HepG2 (cell line): ENCODE data around the gene COX15. TPM values are rescaled to one million over a fixed set of nuclear protein-coding genes. Genes with fewer than 3 reads are reported as not detected.

Source experiments
- ATAC-seq: fragments of 200-7000 bp; cut with Tn5 transposase; 3 replicates; pipeline ENCODE4 v1.9.1; 2020; ENCODE audit warnings: mild to moderate bottlenecking, moderate library complexity
- BruUV-seq: library from RNA; stranded (reverse); fragments of 400-500 nt; replicated peaks from 2 replicates; lab custom pipeline; 2021; lab: Mats Ljungman, UMichigan
- CTCF ChIA-PET: fragments of 300-600 bp; formaldehyde crosslinking; extraction: SDS; loops from one replicate; lab custom pipeline; 2021; ENCODE audit warnings: low total read pairs, inconsistent platforms, low intra/inter-chr PET ratio; lab: Yijun Ruan, JAX
- POLR2A ChIA-PET: fragments of 350-600 bp; sonication (Branson Sonifier 250); formaldehyde crosslinking; loops from one replicate; lab custom pipeline; 2020; ENCODE audit warnings: antibody characterized with exemption, inconsistent platforms; lab: Yijun Ruan, JAX
- DNase-seq: peaks from one replicate; pipeline ENCODE4 v3.0.0-alpha.2; 2015; ENCODE audit warnings: low spot score
- FAIRE-seq: peaks from 3 replicates; lab custom pipeline; 2011; peaks lifted over from hg19 to GRCh38; lab: Jason Lieb, UNC
- H2AFZ ChIP-seq: one replicate; pipeline ENCODE4 v1.6.1; 2011; ENCODE audit warnings: low read length, inconsistent platforms
- H3K27ac ChIP-seq: fragments of 300-600 bp; 3 replicates; pipeline ENCODE4 v1.8.0; 2011; ENCODE audit warnings: mixed run types, mild to moderate bottlenecking, mixed read lengths, low read length, inconsistent platforms; ENCODE audit not compliant: insufficient read depth; ENCODE audit errors: extremely low read length
- H3K27me3 ChIP-seq, 2 experiments: fragments of 200-600 bp in 1 of 2; 2 replicates in 1 of 2; 3 replicates in 1 of 2; pipeline versions ENCODE4 v1.6.0 to v1.8.0; 2011; ENCODE audit warnings: low read length in 2 of 2, mild to moderate bottlenecking in 2 of 2, moderate library complexity in 2 of 2, inconsistent platforms in 1 of 2; ENCODE audit not compliant: insufficient read depth in 2 of 2, control insufficient read depth in 1 of 2
- H3K36me3 ChIP-seq, 2 experiments: fragments of 200-600 bp in 1 of 2; replicated peaks in 1 of 2; 2 replicates in 1 of 2; 3 replicates in 1 of 2; pipeline versions ENCODE4 v1.5.1 to v1.8.0; 2011; ENCODE audit warnings: low read length in 2 of 2, inconsistent platforms in 1 of 2; ENCODE audit not compliant: insufficient read depth in 2 of 2, control insufficient read depth in 1 of 2
- H3K4me1 ChIP-seq: 2 replicates; pipeline ENCODE4 v1.5.1; 2012; ENCODE audit warnings: low read length, inconsistent platforms; ENCODE audit not compliant: insufficient read depth
- H3K4me2 ChIP-seq: 2 replicates; pipeline ENCODE4 v1.6.0; 2011; ENCODE audit warnings: low read depth, low read length, inconsistent platforms
- H3K4me3 ChIP-seq, 3 experiments: fragments of 200-600 bp in 1 of 3; sonication (generic), shearing (Covaris generic) in 1 of 3; replicated peaks in 1 of 3; 2 replicates each; pipeline ENCODE4 v1.5.1; 2011 to 2016; ENCODE audit warnings: low read length in 3 of 3, inconsistent platforms in 2 of 3, low read depth in 2 of 3, mild to moderate bottlenecking in 2 of 3, control low read depth in 1 of 3, mixed read lengths in 1 of 3; ENCODE audit not compliant: insufficient read depth in 1 of 3
- H3K79me2 ChIP-seq: one replicate; pipeline ENCODE4 v1.6.1; 2011; ENCODE audit warnings: low read length, inconsistent platforms; ENCODE audit not compliant: insufficient read depth
- H3K9ac ChIP-seq: 2 replicates; pipeline ENCODE4 v1.6.0; 2011; ENCODE audit warnings: mild to moderate bottlenecking, low read depth, low read length, inconsistent platforms; ENCODE audit not compliant: insufficient read depth
- H3K9me3 ChIP-seq: 2 replicates; pipeline ENCODE4 v1.5.1; 2012; ENCODE audit warnings: mild to moderate bottlenecking, low read length
- H4K20me1 ChIP-seq: 2 replicates; pipeline ENCODE4 v1.6.0; 2011; ENCODE audit warnings: inconsistent platforms, mild to moderate bottlenecking, low read length, moderate library complexity; ENCODE audit not compliant: insufficient read depth
- BCL3 ChIP-seq: sonication (generic); formaldehyde crosslinking; IDR thresholded peaks from 2 replicates; pipeline ENCODE4 v1.5.1; 2020; ENCODE audit warnings: mild to moderate bottlenecking, missing genetic modification reagents, moderate library complexity
- CCDC6 ChIP-seq: sonication (generic); formaldehyde crosslinking; IDR thresholded peaks from 2 replicates; pipeline ENCODE4 v1.8.1; 2022; ENCODE audit warnings: mild to moderate bottlenecking, missing genetic modification reagents, moderate library complexity
- FOXK2 ChIP-seq: fragments of 450-650 bp; IDR thresholded peaks from 2 replicates; pipeline ENCODE4 v1.6.1; 2016
- SETDB1 ChIP-seq: sonication (generic); formaldehyde crosslinking; IDR thresholded peaks from 2 replicates; pipeline ENCODE4 v1.5.1; 2020; ENCODE audit warnings: missing genetic modification reagents, mild to moderate bottlenecking, borderline replicate concordance
- SRY ChIP-seq: sonication (generic); formaldehyde crosslinking; IDR thresholded peaks from 2 replicates; pipeline ENCODE4 v1.8.0; 2022; ENCODE audit warnings: mild to moderate bottlenecking, missing genetic modification reagents
- TOPORS ChIP-seq: sonication (generic); formaldehyde crosslinking; IDR thresholded peaks from 2 replicates; pipeline ENCODE4 v1.8.0; 2023; ENCODE audit warnings: mild to moderate bottlenecking, missing genetic modification reagents
- ZNF382 ChIP-seq: sonication (generic); formaldehyde crosslinking; IDR thresholded peaks from 2 replicates; pipeline ENCODE4 v1.5.0; 2020; ENCODE audit warnings: missing genetic modification reagents, mild to moderate bottlenecking, borderline replicate concordance
- ZNF407 ChIP-seq: sonication (generic); formaldehyde crosslinking; IDR thresholded peaks from one replicate; pipeline ENCODE4 v1.5.1; 2020; ENCODE audit warnings: mild to moderate bottlenecking, missing genetic modification reagents; ENCODE audit errors: not compliant biosample characterization
- WGBS: methylation state at CpG from one replicate; pipeline ENCODE4 v1.1.6; 2017; ENCODE audit warnings: low lambda C conversion rate; 5-methylcytosine and 5-hydroxymethylcytosine counted together
- in situ Hi-C: cut with HindIII; loops from 2 replicates; pipeline ENCODE4 v1.10.0; 2017; ENCODE audit warnings: low pct_unique_long_range_greater_than_20kb; ENCODE audit not compliant: extremely low pct_ligation_motif_present
- intact Hi-C: fragments of 100-400 bp; cut with micrococcal nuclease; formaldehyde crosslinking; loops from one replicate; pipeline ENCODE4 v1.10.0; 2022; ENCODE audit not compliant: unreplicated experiment
- polyA plus RNA-seq, 8 experiments: library from polyadenylated mRNA; depleted of rRNA in 3 of 8; stranded (reverse) in 7 of 8; unstranded in 1 of 8; fragments of >200 nt; fragmentation: Illumina TruSeq in 4 of 8; extraction: Trizol in 4 of 8; gene quantifications; 2 replicates each; pipeline versions ENCODE4 v1.2.1 to v1.2.3, GENCODE V29; 2011 to 2016; ENCODE audit warnings: low read depth in 4 of 8, missing spikeins in 1 of 8, mixed read lengths in 1 of 8; ENCODE audit not compliant: insufficient read depth in 1 of 8
- total RNA-seq, 5 experiments: library from RNA; depleted of rRNA; stranded (reverse); fragments of >200 nt; fragmentation: Illumina TruSeq; extraction: Trizol; gene quantifications; 2 replicates each; pipeline ENCODE4 v1.2.3, GENCODE V29; 2016; ENCODE audit warnings: low read depth in 1 of 5

The COX15 gene
- total and polyA plus RNA-seq, 2 of the 13 experiments (the other 11 are each of a cell fraction or from before 2014, with no cell fraction given): 19.2 to 44.7 TPM

GRCh38 chr10:99700649-99701048 is 31.3 kb downstream of the COX15 start:
- Histone ChIP-seq H2AFZ (no peak overlapping the region), H3K27ac (no peak overlapping the region), H3K9ac (no peak overlapping the region), H3K9me3 (no peaks in the 10 kb centered on the region), H3K27me3 (no peaks in the 10 kb centered on the region), H4K20me1 (no peaks in the 10 kb centered on the region), H3K79me2 (no peaks in the 10 kb centered on the region), H3K4me2 (no peak overlapping the region), H3K4me1 (no peaks in the 10 kb centered on the region), H3K36me3 (peaks cover 31 to 82% of the 10 kb centered on the region in 2 experiments), H3K4me3 (no peak overlapping the region)
- POLR2A ChIA-PET: no interaction called here
- ATAC-seq (no peak), DNase-seq (no peak), FAIRE-seq (no peak)
- intact Hi-C loops (no loop called here), in situ Hi-C loops (no loop called here)
- CTCF ChIA-PET: no interaction called here
- WGBS: 100% methylated on average over 4 of the region's 4 CpGs
- BruUV-seq: no TSS peak
- TF ChIP-seq ZNF382 (CRISPR knock-in tag) (no peak), SRY (CRISPR knock-in tag) (no peak), ZNF407 (CRISPR knock-in tag) (no peak), BCL3 (CRISPR knock-in tag) (no peak), FOXK2 (no peak), CCDC6 (no peak), TOPORS (CRISPR knock-in tag) (no peak), SETDB1 (CRISPR knock-in tag) (no peak)
